NCI-H1048 (cell line): ENCODE results near the gene ISG15.
"Not testable (repeated sequence)": the region's sequence is repeated elsewhere in the genome, so short reads cannot be mapped to it uniquely, and the experiment has no call there.

ENCODE experiments used
- DNase-seq: peaks from one replicate; lab custom pipeline; 2025; lab: John Stamatoyannopoulos, UW

ISG15 gene

DNA sequence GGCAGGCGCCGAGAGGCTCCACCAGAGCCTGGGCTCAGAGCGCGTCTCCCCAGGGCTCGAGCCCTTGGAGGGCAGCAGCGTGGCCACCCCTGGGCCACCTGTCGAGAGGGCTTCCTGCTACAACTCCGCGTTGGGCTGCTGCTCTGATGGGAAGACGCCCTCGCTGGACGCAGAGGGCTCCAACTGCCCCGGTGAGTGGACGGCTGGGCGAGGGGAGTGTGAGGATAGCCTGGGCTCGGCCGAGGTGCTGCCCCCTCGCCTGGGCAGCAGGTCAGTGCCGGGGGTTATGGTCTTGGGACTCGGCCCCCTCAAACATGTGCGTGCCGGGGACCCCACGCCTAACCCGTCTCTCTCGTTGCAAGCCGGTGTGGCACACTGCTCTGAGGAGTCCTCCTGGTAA is 33.5 kb downstream of the ISG15 start:
- no peak for DNase-seq

DNA sequence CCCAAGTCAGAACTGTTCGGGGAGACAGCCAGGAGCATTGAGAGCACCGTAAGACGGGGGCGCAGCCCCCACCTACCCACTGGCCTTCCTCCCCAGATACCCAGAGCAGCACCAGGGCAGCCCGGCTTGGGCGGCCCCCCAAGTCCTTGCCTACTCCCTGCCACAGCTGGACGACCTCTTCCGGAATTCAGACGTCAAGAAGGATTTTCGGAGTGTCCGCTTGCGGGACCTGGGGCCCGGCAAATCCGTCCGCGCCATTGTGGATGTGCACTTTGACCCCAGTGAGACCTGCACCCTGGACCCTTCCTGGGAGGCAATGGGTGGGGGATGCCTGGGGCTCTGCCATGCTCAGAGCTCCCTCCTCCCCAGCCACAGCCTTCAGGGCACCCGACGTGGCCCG is 34.1 kb downstream of the ISG15 start:
- DNase-seq = no peak

DNA sequence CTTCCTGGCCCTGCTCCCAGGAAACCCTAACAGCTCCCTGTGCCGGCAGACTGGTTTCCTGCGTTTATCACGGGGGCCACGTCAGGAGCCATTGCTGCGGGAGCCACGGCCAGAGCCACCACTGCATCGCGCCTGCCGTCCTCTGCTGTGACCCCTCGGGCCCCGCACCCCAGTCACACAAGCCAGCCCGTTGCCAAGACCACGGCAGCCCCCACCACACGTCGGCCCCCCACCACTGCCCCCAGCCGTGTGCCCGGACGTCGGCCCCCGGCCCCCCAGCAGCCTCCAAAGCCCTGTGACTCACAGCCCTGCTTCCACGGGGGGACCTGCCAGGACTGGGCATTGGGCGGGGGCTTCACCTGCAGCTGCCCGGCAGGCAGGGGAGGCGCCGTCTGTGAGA is 34.7 kb downstream of the ISG15 start:
- DNase-seq = no peak

DNA sequence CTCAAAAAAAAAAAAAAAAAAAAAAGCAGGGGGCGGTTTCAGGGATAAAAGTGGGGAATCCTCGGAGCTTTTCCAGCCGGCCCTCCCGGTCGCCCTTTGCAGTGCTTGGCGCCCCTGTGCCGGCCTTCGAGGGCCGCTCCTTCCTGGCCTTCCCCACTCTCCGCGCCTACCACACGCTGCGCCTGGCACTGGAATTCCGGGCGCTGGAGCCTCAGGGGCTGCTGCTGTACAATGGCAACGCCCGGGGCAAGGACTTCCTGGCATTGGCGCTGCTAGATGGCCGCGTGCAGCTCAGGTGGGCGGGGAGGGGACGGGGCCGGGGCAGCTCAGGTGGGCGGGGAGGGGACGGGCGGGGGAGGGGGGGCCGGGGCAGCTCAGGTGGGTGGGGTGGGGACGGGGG is 35.5 kb downstream of the ISG15 start:
- no peak for DNase-seq

DNA sequence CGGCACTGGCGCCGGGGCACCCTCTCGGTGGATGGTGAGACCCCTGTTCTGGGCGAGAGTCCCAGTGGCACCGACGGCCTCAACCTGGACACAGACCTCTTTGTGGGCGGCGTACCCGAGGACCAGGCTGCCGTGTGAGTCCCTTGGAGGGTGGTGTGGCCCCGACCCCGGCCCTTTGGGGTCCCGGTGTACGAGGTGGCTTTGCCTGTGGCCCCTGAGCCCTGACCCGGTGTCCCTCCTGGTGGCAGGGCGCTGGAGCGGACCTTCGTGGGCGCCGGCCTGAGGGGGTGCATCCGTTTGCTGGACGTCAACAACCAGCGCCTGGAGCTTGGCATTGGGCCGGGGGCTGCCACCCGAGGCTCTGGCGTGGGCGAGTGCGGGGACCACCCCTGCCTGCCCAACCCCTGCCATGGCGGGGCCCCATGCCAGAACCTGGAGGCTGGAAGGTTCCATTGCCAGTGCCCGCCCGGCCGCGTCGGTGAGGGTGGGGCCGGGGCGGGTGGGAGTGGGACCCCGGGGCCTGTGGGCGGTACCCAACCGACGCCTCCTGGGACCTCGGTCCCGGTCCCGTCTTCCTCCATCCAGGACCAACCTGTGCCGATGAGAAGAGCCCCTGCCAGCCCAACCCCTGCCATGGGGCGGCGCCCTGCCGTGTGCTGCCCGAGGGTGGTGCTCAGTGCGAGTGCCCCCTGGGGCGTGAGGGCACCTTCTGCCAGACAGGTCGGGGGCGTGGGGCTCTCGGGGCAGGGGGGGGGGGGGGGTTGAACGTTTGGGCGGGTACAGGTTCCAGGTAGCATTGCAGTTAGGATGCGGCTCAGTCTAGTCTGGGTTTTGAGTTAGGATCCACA is 36.2 kb downstream of the ISG15 start:
- DNase-seq = no peak

DNA sequence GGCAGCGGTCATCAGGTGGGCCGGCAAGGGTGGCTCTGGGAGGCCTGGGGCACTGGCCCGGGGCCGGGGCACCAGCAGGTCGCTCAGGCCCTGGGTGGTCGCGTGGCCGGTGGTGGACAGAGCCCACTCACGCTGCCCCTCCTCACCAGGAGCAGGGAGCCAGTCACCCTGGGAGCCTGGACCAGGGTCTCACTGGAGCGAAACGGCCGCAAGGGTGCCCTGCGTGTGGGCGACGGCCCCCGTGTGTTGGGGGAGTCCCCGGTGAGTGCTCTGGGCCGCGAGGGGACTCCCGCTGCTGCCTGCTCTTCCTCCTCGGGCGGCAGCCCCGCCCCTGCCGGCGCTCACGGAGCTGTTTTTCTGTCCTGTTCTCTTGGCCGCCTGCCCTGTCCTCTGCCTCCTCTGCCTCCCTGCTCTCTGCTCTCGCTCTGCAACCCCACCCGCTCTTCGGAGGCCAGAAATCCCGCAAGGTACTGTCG is 37.3 kb downstream of the ISG15 start:
- DNase-seq = no peak

DNA sequence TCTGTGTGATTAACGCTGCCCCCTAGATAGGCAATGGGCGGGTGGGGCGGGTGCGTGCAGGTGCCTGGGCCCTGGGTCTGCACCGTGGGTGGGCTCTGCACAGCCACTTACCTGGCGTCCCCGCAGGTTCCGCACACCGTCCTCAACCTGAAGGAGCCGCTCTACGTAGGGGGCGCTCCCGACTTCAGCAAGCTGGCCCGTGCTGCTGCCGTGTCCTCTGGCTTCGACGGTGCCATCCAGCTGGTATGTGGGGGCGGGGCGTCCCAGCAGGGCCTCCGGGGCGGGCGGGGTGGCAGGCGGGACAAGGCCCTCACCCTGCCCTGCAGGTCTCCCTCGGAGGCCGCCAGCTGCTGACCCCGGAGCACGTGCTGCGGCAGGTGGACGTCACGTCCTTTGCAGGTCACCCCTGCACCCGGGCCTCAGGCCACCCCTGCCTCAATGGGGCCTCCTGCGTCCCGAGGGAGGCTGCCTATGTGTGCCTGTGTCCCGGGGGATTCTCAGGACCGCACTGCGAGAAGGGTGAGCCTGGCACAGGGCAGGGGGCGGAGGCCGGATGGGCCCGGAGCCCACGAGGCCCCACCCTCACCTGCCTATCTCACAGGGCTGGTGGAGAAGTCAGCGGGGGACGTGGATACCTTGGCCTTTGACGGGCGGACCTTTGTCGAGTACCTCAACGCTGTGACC is 38.0 kb downstream of the ISG15 start:
- DNase-seq = no peak

DNA sequence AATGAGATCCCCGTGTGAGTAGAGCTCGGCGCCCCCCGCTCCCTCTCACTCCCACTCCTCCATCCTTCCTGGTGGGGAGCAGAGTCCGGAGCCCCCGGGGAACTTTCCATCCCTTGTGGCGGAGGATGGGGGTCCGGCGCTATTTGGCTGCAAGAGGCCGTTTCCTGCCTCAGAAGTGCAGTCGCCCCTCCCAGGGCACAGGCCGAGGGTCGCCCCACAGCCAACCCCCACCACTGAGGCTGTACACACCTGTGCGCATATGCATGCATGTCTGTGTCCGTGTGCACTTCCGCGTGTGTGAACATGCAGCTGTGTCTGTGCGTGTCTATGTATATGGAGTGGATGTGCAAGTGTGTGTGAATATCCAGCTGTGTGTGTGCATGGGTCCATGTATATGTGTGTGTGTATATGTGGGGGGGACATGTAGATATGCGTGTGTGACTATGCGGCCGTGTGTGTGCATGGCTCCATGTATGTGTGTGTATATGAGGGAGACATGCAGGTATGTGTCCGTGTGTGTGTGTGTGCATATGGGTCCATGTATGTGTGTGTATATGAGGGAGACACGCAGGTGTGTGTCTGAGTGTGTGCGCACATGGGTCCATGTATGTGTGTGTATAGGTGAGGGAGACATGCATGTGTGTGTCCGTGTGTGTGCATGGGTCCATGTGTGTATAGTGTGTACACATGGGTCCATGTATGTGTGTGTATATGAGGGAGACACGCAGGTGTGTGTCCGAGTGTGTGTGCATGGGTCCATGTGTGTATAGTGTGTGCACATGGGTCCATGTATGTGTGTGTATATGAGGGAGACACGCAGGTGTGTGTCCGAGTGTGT is 38.9 kb downstream of the ISG15 start:
- DNase-seq = no peak

DNA sequence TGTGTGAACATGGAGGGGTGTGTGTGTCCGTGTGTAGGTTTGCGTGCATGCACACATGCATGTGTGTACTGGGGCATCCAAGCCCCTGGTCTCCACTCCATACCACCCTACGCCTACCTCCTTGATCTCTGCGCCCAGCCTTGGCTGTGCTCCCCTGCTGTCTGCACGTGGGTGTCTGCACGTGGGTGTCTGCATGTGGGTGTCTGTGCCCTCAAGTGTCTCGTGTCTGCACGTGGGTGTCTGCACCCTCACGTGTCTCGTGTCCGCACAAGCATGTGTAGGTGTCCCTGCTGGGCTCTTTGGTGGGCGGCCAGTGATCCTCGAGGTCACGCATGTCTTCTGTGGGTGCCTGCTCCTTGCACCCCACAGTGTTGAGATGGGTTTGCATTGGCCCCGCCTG is 39.7 kb downstream of the ISG15 start:
- DNase-seq = no peak

DNA sequence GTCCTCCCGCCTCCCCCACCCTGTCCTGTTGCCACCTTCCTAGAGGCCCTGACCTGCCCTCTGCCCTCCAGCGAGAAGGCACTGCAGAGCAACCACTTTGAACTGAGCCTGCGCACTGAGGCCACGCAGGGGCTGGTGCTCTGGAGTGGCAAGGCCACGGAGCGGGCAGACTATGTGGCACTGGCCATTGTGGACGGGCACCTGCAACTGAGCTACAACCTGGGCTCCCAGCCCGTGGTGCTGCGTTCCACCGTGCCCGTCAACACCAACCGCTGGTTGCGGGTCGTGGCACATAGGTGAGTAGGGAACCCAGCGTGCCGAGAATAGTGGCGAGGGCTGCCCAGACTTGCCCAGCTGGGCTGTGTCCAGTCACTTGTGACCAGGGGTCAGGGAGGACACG is 40.4 kb downstream of the ISG15 start:
- no peak for DNase-seq

DNA sequence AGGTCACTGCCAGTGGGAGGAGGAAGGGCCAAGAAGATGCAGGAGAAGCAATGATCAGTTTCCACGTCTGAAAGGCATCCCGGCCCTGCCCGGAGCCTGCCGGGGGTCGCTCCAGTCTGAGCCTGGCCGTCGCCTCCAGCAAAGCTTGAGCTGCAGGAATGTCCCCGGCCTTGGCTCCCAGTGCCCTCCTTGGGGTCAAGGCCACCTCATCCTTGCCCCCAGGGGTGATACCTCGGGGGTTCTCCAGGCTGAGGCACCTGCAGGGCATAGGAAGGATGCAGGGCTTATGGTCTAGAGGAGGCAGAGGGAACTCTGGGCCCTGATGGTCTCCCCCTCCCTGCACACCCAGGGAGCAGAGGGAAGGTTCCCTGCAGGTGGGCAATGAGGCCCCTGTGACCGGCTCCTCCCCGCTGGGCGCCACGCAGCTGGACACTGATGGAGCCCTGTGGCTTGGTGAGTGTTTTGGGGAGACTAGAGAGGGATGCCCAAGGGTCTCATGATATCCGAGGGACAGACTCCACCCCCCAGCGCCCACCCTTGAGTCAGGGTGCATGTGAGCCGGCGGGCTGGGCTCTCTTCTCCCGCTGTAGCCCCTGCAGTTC is 40.9 kb downstream of the ISG15 start:
- no peak for DNase-seq

DNA sequence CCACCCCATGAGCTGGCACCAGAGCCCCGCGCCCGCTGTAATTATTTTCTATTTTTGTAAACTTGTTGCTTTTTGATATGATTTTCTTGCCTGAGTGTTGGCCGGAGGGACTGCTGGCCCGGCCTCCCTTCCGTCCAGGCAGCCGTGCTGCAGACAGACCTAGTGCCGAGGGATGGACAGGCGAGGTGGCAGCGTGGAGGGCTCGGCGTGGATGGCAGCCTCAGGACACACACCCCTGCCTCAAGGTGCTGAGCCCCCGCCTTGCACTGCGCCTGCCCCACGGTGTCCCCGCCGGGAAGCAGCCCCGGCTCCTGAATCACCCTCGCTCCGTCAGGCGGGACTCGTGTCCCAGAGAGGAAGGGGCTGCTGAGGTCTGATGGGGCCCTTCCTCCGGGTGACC is 41.7 kb downstream of the ISG15 start:
- no peak for DNase-seq

DNA sequence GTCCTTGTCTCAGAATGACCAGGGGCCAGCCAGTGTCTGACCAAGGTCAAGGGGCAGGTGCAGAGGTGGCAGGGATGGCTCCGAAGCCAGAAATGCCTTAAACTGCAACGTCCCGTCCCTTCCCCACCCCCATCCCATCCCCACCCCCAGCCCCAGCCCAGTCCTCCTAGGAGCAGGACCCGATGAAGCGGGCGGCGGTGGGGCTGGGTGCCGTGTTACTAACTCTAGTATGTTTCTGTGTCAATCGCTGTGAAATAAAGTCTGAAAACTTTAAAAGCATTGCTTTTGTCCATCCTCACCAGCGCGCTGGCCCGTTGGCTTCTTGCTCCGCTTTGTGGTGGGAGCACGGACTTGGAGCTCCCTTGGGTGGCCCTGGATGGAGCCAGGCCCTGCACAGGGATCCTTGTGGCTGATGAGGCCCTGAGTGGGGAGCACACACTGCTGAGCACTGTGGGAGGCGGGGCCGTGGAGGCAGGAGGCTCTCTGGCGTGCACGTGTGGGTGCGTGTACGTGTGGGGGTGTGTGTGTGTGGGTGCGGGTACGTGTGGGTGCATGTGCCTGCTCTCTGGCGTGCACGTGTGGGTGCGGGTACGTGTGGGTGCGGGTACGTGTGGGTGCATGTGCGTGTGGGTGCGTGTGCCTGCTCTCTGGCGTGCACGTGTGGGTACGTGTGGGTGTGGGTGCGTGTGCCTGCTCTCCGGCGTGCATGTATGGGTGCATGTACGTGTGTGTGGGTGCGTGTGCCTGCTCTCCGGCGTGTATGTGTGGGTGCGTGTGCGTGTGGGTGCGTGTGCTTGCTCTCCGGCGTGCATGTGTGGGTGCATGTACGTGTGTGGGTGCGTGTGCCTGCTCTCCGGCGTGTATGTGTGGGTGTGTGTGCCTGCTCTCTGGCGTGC is 42.8 kb downstream of the ISG15 start:
- no peak for DNase-seq

DNA sequence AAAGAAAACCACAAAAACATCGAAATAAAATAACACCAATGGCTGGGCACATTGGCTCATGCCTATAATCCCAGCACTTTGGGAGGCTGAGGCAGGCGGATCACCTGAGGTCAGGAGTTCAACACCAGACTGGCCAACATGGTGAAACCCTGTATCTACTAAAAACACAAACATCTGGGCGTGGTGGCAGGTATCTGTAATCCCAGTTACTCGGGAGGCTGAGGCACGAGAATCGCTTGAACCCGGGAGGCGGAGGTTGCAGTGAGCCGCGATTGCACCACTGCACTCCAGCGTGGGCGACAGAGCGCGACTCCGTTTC is 44.4 kb downstream of the ISG15 start:
- DNase-seq = not testable (repeated sequence)

DNA sequence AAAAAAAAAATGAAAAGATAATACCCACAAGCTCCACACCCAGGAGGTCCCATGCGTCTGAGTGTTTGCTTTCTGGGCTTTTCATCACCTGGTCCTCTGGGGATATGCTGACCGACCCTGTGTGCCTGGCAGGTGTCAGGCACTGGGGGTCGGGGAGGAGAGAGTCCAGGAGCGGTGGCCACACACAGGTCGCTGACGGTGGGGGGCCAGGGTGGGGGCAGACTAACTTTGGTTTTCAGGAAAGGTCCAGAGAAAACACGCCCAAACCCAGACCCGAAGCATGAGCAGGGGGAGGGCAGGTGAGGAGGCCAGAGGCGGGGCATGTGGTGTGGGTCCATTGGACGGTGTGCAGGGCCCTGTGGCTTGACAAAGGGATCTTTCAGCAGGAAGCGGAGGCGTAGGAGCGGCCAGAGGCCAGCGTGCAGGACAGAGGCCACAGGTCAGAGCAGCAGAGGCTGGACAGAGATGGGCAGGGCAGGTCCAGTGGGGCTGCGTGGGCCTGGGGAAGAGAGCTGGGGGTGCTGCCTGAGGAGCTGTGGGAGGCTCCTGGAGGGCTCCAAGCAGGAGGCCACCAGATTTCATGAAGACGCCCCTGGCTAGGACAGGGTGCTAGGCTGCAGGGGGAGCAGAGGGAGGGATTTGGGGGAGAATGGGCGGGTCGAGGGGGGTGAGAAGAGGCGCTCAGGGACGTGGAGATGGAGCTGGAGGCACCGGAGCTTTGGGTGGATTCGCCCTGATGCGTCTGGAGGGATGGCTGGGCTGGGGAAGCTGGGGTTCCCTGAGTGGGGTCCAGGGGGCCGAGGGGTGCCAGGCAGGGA is 45.0 kb downstream of the ISG15 start:
- DNase-seq = no peak

DNA sequence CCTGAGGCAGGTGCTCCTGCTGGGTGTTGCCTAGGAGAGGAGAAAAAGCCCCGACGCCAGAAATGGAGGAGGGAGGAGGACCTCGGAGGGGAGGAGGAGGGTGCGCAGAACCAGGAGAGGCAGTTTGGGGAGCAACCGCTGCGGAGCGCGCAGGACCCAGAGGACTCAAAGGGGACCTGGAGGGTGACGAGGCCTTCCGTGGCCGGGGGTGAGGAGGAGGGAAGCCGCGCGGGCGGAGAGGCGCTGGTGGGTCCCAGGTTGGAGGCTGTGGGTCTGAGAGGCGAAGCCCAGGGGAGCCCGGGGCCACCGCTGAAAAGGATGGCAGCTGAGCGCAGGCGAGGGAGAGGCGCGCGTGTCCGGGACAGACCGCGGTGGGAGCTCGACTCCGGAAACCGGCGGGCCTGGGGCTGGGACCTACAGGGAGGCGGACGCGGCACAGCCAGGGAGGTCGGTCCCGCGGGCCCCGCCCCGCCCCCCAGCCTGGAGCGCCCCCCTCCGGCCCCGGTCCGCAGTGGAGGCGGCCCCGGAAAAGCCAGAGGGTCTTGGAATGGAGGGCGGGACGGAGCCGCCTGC is 45.7 kb downstream of the ISG15 start:
- DNase-seq = no peak

DNA sequence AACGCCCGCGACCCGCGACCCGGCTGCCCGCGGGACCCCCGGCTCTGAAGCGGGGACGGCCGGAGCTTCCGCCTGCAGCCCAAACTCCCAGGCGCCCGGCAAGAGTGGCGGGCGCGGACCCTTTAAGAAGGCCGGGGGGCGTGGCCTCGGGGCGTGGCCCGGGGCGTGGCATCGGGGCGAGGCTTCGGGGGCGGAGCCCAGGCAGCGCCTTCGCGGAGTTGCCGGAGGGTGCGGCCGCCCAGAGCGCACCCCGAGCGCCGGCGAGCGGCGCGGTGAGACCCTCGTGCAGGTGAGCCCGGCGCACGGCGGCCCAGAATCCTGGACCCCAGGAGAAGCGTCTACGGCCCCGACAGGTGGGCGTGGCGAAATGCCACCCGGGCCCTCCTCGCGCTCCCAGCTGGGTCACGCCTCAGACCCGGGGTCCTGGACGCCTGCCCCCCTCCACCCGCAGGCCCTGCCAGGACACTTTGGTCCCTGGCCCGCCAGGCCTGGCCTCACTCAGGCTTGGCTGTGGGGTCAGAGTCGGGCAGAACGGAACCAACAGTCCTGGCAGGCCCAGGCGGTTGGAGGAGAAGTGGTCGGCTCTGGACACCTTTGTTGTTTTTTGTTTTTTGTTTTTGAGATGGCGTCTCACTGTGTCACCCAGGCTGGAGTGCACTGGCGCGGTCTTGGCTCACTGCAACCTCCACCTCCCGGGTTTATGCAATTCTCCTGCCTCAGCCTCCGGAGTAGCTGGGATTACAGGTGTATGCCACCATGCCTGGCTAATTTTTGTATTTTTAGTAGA is 46.4 kb downstream of the ISG15 start:
- no peak for DNase-seq

DNA sequence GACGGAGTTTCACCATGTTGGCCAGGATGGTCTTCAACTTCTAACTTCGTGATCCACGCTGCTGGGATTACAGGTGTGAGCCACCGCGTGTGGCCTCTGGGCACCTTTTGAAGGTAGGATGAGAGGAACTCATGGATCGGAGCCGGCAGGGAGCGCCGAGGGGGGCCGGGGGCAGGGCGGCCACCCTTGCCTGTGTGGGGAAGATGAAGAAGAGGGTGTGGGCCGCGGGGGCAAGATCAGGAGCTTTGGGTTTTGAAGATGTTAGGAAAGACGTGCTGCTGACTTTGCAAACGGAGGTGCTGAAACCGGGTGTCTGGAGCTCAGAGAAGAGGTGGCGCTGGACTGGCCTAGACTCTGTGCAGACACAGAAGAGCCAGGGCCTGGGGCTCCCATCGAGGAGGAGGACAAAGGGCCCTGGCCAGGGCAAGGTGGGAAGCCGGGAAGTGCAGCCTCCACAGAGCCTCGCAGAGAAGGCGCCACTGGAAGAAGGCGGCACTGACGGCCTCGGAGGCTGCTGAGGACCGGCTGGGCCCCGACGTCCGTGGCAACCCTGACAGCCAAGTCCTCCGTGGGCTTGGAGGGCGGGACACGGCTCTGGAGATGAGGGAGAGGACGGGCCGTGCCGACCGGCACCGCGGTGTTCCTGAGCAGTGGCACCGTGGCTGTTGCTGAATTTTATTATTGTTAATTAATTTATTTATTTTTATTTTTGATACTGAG is 47.1 kb downstream of the ISG15 start:
- DNase-seq = no peak
